Spleen (tissue), 11 donors: Measurements from ENCODE around the gene USP10. TPM values are rescaled to one million over a fixed set of nuclear protein-coding genes. Genes with fewer than 3 reads are reported as not detected.

ENCODE experiments used
- DNase-seq: peaks from one replicate; pipeline ENCODE4 v3.0.0-alpha.2; 2020
- H3K27ac ChIP-seq, 8 donors: fragments of 200-600 bp; sonication (generic) in 7 of 8; 1 replicate in 4 of 8; 2 replicates in 4 of 8; pipeline versions ENCODE4 v1.5.0 to v1.8.0; 2016 to 2021; ENCODE audit warnings: inconsistent platforms in 4 of 8, mild to moderate bottlenecking in 4 of 8, moderate library complexity in 1 of 8
- H3K27me3 ChIP-seq, 7 donors: fragments of 200-600 bp; sonication (generic) in 6 of 7; replicated peaks in 1 of 7; 1 replicate in 4 of 7; 2 replicates in 3 of 7; pipeline versions ENCODE4 v1.5.0 to v1.8.0; 2016 to 2021; ENCODE audit warnings: inconsistent platforms in 3 of 7, mild to moderate bottlenecking in 1 of 7
- H3K36me3 ChIP-seq, 6 donors: fragments of 200-600 bp; sonication (generic) in 5 of 6; 1 replicate in 4 of 6; 2 replicates in 2 of 6; pipeline versions ENCODE4 v1.5.0 to v1.8.0; 2016 to 2021; ENCODE audit warnings: inconsistent platforms in 2 of 6
- H3K4me1 ChIP-seq, 6 donors: fragments of 200-600 bp; sonication (generic) in 5 of 6; 1 replicate in 3 of 6; 2 replicates in 3 of 6; pipeline versions ENCODE4 v1.5.0 to v1.8.0; 2016 to 2021; ENCODE audit warnings: inconsistent platforms in 3 of 6
- H3K4me3 ChIP-seq, 8 donors: fragments of 200-600 bp; sonication (generic) in 7 of 8; 1 replicate in 4 of 8; 2 replicates in 4 of 8; pipeline versions ENCODE4 v1.5.0 to v1.8.0; 2016 to 2021; ENCODE audit warnings: inconsistent platforms in 4 of 8, mild to moderate bottlenecking in 4 of 8, moderate library complexity in 2 of 8
- H3K9me3 ChIP-seq, 8 donors: fragments of 200-600 bp; sonication (generic) in 7 of 8; 1 replicate in 4 of 8; 2 replicates in 4 of 8; pipeline versions ENCODE4 v1.5.0 to v1.8.0; 2016 to 2021; ENCODE audit warnings: inconsistent platforms in 4 of 8
- CTCF ChIP-seq, 11 experiments: fragments of 200-600 bp in 7 of 11; fragments of 450-650 bp in 4 of 11; sonication (generic) in 4 of 11; IDR thresholded peaks in 8 of 11; conservative IDR thresholded peaks in 3 of 11; 1 replicate in 7 of 11; 2 replicates in 4 of 11; pipeline versions ENCODE4 v1.4.0 to v1.8.0; 2016 to 2021; ENCODE audit warnings: antibody characterized with exemption in 11 of 11, inconsistent platforms in 4 of 11, mild to moderate bottlenecking in 1 of 11
- POLR2A ChIP-seq, 3 donors: fragments of 450-650 bp; IDR thresholded peaks; one replicate each; pipeline ENCODE4 v1.5.1; 2017; ENCODE audit warnings: antibody characterized with exemption in 3 of 3, mild to moderate bottlenecking in 1 of 3
- POLR2AphosphoS5 ChIP-seq, 3 donors: sonication (generic); formaldehyde crosslinking; IDR thresholded peaks; one replicate each; pipeline ENCODE4 v1.5.1; 2017; ENCODE audit warnings: antibody characterized with exemption in 3 of 3
- WGBS, 5 donors: extraction: QIAGEN DNeasy Blood & Tissue Kit in 3 of 5; methylation state at CpG; one replicate each; pipeline versions ENCODE4 v1.1.5 to v1.1.7; 2013 to 2018; 5-methylcytosine and 5-hydroxymethylcytosine counted together
- intact Hi-C: fragments of 100-400 bp; cut with DNase I; formaldehyde crosslinking; loops from one replicate; pipeline ENCODE4 v1.15.0; 2023; ENCODE audit warnings: low total_unique reads
- polyA plus RNA-seq, 3 donors: library from polyadenylated mRNA; stranded (reverse); fragments of 200-250 nt; gene quantifications; one replicate each; pipeline ENCODE4 v1.2.1, GENCODE V29; 2013
- total RNA-seq, 7 donors: library from RNA; depleted of rRNA in 3 of 7; stranded (reverse); fragments of >200 nt in 3 of 7; fragmentation: NEBNext Ultra II Directional in 4 of 7; extraction: Animal tissue kit (Norgen Biotek cat#: 25700) in 4 of 7; gene quantifications; one replicate each; pipeline versions ENCODE4 v1.1.0 to v1.2.1, GENCODE V29; 2016 to 2021
- donor health status: healthy with polysubstance abuse.
- donor health status: DM: no; HTN: no; CAD: no; lungs with moderate emphysema.
- donor health status: DM: no; HTN: no; CAD: no.
- donor health status: Bipolar disorder and iron deficiency.
- donor health status: healthy.
- donor health status: DM: no; HTN: no; CAD: no.
- donor health status: DM: yes; HTN: yes; CAD: no.

USP10 gene
- total and polyA plus RNA-seq, 10 donors = 28.1 to 105 (median 79.5) TPM

- Histone ChIP-seq H3K27ac (no peak overlapping the region), H3K36me3 (peaks cover 0 to 11% (median 0%) of the 10 kb centered on the region in 6 donors), H3K27me3 (no peaks in the 10 kb centered on the region), H3K4me3 (no peak overlapping the region), H3K9me3 (no peaks in the 10 kb centered on the region), H3K4me1 (peaks cover 0 to 14% (median 6%) of the 10 kb centered on the region in 6 donors)
- TF ChIP-seq POLR2AphosphoS5 (IDR thresholded peaks at IDR 0.05) (no peak), CTCF (IDR thresholded peaks at IDR 0.05 in 8 of 11, conservative IDR thresholded peaks at IDR 0.05 in 3 of 11) (no peak), POLR2A (IDR thresholded peaks at IDR 0.05) (no peak)
- intact Hi-C loops = no loop called here
- DNase-seq = no peak
- WGBS, 5 donors = 93 to 97% (median 96%) methylated on average over 4 of the region's 4 CpGs
These were observed 90.5 kb downstream of the USP10 start for GRCh38 chr16:84790301-84790700.

- DNase-seq = no peak
- H3K27me3 ChIP-seq = no peaks in the 10 kb centered on the region
- peaks cover 0 to 3% (median 0%) of the 10 kb centered on the region in 6 donors for H3K36me3 ChIP-seq
- intact Hi-C loops = no loop called here
- TF ChIP-seq POLR2AphosphoS5 (IDR thresholded peaks at IDR 0.05) (no peak), POLR2A (IDR thresholded peaks at IDR 0.05) (no peak), CTCF (IDR thresholded peaks at IDR 0.05 in 8 of 11, conservative IDR thresholded peaks at IDR 0.05 in 3 of 11) (no peak)
- no peak overlapping the region for H3K4me3 ChIP-seq
- H3K4me1 ChIP-seq = peaks cover 0 to 9% (median 4%) of the 10 kb centered on the region in 6 donors
- no peaks in the 10 kb centered on the region for H3K9me3 ChIP-seq
- WGBS, 5 donors = 81 to 93% (median 90%) methylated on average over 12 of the region's 12 CpGs
- H3K27ac ChIP-seq = no peak overlapping the region
These were observed 91.3 kb downstream of the USP10 start for GRCh38 chr16:84791088-84791487.

- intact Hi-C loops = no loop called here
- Histone ChIP-seq H3K4me3 (no peak overlapping the region), H3K9me3 (no peaks in the 10 kb centered on the region)
These were observed 91.7 kb downstream of the USP10 start for GRCh38 chr16:84791501-84791900.

GRCh38 chr16:84794186-84794585 is 94.4 kb downstream of the USP10 start:
- peaks cover 0 to 7% (median 2%) of the 10 kb centered on the region in 8 donors for H3K9me3 ChIP-seq
- no peaks in the 10 kb centered on the region for H3K36me3 ChIP-seq
- intact Hi-C loops = no loop called here
- WGBS, 5 donors = 75 to 95% (median 90%) methylated on average over 2 to 6 of the region's 6 CpGs
- H3K27ac ChIP-seq = peak overlapping the region in 2 of 8 donors; percentile 59 to 63
- TF ChIP-seq POLR2A (IDR thresholded peaks at IDR 0.05) (no peak), POLR2AphosphoS5 (IDR thresholded peaks at IDR 0.05) (no peak), CTCF (IDR thresholded peaks at IDR 0.05 in 8 of 11, conservative IDR thresholded peaks at IDR 0.05 in 3 of 11) (no peak)
- no peak overlapping the region for H3K4me3 ChIP-seq
- peak; percentile 50 for DNase-seq
- H3K4me1 ChIP-seq = peaks cover 0 to 7% (median 3%) of the 10 kb centered on the region in 6 donors
- no peaks in the 10 kb centered on the region for H3K27me3 ChIP-seq

More at GRCh38 chr16:84791501-84791900, 91.7 kb downstream of the USP10 start:
- WGBS, 5 donors = 90 to 95% (median 91%) methylated on average over 6 of the region's 6 CpGs
- H3K4me1 ChIP-seq = peaks cover 0 to 7% (median 3%) of the 10 kb centered on the region in 6 donors
- DNase-seq = no peak
- TF ChIP-seq POLR2AphosphoS5 (IDR thresholded peaks at IDR 0.05) = no peak
- TF ChIP-seq CTCF (IDR thresholded peaks at IDR 0.05 in 8 of 11, conservative IDR thresholded peaks at IDR 0.05 in 3 of 11) = no peak
- no peak for TF ChIP-seq POLR2A (IDR thresholded peaks at IDR 0.05)
- no peak overlapping the region for H3K27ac ChIP-seq
- H3K36me3 ChIP-seq = no peaks in the 10 kb centered on the region
- H3K27me3 ChIP-seq = no peaks in the 10 kb centered on the region
